ENCODE data around the gene ZNF630. TPM values are rescaled to one million over a fixed set of nuclear protein-coding genes. Genes with fewer than 3 reads are reported as not detected.
A peak's percentile ranks its signal among the peaks of the same experiment; 100 is the strongest.
"Not testable (repeated sequence)": the region's sequence is repeated elsewhere in the genome, so short reads cannot be mapped to it uniquely, and the experiment has no call there.

The ZNF630 gene
- total RNA-seq, 1 donor from 2014 or later, result 1.7 TPM

DNA sequence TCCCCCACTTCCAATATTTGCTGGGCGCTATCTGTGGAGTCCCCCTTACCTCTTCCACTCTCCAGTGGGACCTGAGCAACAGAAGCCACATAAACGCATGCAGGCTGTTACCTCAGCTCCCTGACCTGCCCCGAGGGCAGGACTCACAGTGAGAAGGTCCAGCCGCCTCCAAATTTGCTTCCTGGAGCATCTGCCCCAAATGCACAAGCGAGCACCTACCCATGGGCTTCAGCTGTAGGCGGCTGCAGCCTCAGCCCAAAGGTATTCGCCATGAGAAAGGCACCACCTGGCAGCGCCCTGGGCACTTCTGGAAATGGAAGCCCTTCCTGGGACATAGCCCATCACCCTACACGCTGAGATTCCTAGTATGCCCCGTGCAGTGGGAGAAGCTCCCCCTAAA is 41.2 kb downstream of the ZNF630 start:
- Mint-ChIP-seq H3K4me1 (ENCODE audit: unreplicated experiment) (no peaks in the 10 kb centered on the region), H3K27me3 (ENCODE audit: unreplicated experiment) (peaks cover 3% of the 10 kb centered on the region), H3K27ac (ENCODE audit: unreplicated experiment) (no peak overlapping the region), H3K9me3 (ENCODE audit: unreplicated experiment) (no peaks in the 10 kb centered on the region), H3K4me3 (ENCODE audit: unreplicated experiment) (no peak overlapping the region), H3K36me3 (ENCODE audit: low read depth, unreplicated experiment) (no peaks in the 10 kb centered on the region)
- TF ChIP-seq, protein P1, sequence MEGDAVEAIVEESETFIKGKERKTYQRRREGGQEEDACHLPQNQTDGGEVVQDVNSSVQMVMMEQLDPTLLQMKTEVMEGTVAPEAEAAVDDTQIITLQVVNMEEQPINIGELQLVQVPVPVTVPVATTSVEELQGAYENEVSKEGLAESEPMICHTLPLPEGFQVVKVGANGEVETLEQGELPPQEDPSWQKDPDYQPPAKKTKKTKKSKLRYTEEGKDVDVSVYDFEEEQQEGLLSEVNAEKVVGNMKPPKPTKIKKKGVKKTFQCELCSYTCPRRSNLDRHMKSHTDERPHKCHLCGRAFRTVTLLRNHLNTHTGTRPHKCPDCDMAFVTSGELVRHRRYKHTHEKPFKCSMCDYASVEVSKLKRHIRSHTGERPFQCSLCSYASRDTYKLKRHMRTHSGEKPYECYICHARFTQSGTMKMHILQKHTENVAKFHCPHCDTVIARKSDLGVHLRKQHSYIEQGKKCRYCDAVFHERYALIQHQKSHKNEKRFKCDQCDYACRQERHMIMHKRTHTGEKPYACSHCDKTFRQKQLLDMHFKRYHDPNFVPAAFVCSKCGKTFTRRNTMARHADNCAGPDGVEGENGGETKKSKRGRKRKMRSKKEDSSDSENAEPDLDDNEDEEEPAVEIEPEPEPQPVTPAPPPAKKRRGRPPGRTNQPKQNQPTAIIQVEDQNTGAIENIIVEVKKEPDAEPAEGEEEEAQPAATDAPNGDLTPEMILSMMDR (IDR thresholded peaks at IDR 0.05; ENCODE audit: unreplicated experiment), result no peak
- no peak for DNase-seq (ENCODE audit: low spot score)

DNA sequence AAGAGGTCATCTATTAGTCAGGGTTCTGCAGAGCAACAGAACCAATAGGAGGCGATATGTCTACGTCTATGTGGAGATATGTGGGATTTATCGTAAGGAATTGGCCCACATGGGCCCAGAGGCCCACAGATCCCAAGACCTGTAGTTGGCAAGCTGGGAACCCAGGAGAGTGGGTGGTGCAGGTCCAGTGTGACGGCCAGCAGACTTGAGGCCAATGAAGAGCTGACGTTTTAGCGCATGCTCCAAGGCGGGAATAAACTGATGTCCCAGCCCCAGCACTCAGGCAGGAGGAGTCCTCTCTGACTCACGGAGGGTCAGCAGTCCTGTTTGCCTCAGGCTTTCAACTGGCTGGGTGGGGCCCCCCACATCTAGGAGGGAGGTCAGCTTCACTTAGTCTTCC is 43.3 kb downstream of the ZNF630 start:
- Mint-ChIP-seq H3K27ac (ENCODE audit: unreplicated experiment) (no peak overlapping the region), H3K4me1 (ENCODE audit: unreplicated experiment) (no peaks in the 10 kb centered on the region), H3K27me3 (ENCODE audit: unreplicated experiment) (peaks cover 3% of the 10 kb centered on the region), H3K4me3 (ENCODE audit: unreplicated experiment) (no peak overlapping the region), H3K9me3 (ENCODE audit: unreplicated experiment) (no peaks in the 10 kb centered on the region), H3K36me3 (ENCODE audit: low read depth, unreplicated experiment) (no peaks in the 10 kb centered on the region)
- no peak for DNase-seq (ENCODE audit: low spot score)
- TF ChIP-seq, protein P1 (IDR thresholded peaks at IDR 0.05; ENCODE audit: unreplicated experiment), result no peak

DNA sequence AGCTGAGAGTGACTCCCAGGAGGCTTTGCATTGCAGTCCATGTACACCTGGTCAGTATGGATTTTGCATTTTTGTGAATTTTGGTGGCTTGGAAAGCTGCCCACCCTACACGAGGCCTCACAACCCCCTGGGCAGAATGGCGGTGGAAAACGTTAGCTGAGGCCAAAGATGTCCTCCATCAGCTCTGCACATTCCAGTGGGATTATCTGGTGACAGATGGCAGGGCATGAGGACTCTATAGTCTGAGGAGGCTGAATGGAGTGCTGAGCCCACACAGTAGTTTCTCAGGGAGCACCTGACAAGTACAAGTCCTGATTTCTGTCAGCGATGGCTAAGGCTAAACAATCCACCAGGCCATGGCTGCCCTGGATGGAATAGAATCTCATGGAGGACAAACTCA is 43.9 kb downstream of the ZNF630 start:
- not testable (repeated sequence) for H3K27me3 Mint-ChIP-seq (ENCODE audit: unreplicated experiment); H3K36me3 Mint-ChIP-seq (ENCODE audit: low read depth, unreplicated experiment); H3K4me3 Mint-ChIP-seq (ENCODE audit: unreplicated experiment); H3K4me1 Mint-ChIP-seq (ENCODE audit: unreplicated experiment); DNase-seq (ENCODE audit: low spot score); H3K9me3 Mint-ChIP-seq (ENCODE audit: unreplicated experiment); H3K27ac Mint-ChIP-seq (ENCODE audit: unreplicated experiment)

DNA sequence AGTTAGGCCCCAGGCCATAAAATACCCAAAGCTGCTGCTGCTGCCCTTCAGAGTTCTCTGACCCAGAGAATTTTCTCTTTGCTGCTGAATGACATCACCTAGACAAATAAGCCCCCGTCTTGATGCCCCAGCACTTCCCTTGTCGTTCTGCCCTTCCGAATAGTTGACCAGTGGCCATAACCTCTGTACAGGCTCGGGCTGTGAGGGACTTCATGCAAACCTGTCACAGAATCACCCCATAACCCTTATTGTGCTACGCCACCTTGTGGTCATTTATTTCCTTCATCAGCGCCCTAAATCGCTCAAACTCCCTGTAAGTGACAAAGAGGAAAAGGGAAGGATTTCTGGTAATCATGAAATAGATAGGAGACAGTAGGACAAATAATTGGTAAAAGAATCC is 45.9 kb downstream of the ZNF630 start:
- peak overlapping the region; percentile 61 for H3K27ac Mint-ChIP-seq (ENCODE audit: unreplicated experiment)

DNA sequence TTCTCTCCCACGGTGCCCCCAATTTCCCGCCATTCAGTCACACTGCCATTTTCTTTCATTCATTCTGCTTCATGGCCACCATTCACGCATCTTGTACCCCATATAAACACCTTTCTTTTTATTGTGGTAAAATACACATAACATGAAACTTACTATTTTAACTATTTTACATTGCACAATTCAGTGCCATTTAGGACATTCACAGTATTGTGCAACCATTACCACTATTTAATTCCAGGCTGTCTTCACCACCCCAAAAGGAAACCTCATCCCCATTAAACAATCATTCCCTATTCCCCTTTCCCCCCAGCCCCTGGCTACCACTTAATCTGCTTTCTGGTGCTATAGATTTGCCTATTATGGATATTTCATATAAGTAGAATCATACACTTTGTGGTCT is 48.7 kb downstream of the ZNF630 start:
- TF ChIP-seq, protein P1 (IDR thresholded peaks at IDR 0.05; ENCODE audit: unreplicated experiment), result no peak
- Mint-ChIP-seq H3K4me1 (ENCODE audit: unreplicated experiment) (no peaks in the 10 kb centered on the region), H3K36me3 (ENCODE audit: low read depth, unreplicated experiment) (no peaks in the 10 kb centered on the region), H3K27ac (ENCODE audit: unreplicated experiment) (no peak overlapping the region), H3K4me3 (ENCODE audit: unreplicated experiment) (peak overlapping the region; percentile 75), H3K9me3 (ENCODE audit: unreplicated experiment) (no peaks in the 10 kb centered on the region), H3K27me3 (ENCODE audit: unreplicated experiment) (peaks cover 7% of the 10 kb centered on the region)
- no peak for DNase-seq (ENCODE audit: low spot score)

More for the DNA sequence above, 45.9 kb downstream of the ZNF630 start:
- no peaks in the 10 kb centered on the region for H3K4me1 Mint-ChIP-seq (ENCODE audit: unreplicated experiment)
- peaks cover 7% of the 10 kb centered on the region for H3K27me3 Mint-ChIP-seq (ENCODE audit: unreplicated experiment)
- no peaks in the 10 kb centered on the region for H3K36me3 Mint-ChIP-seq (ENCODE audit: low read depth, unreplicated experiment)
- DNase-seq (ENCODE audit: low spot score), result peak; percentile 36
- H3K4me3 Mint-ChIP-seq (ENCODE audit: unreplicated experiment), result no peak overlapping the region
- TF ChIP-seq, protein P1 (IDR thresholded peaks at IDR 0.05; ENCODE audit: unreplicated experiment), result peak; percentile 48
- H3K9me3 Mint-ChIP-seq (ENCODE audit: unreplicated experiment), result no peaks in the 10 kb centered on the region

DNA sequence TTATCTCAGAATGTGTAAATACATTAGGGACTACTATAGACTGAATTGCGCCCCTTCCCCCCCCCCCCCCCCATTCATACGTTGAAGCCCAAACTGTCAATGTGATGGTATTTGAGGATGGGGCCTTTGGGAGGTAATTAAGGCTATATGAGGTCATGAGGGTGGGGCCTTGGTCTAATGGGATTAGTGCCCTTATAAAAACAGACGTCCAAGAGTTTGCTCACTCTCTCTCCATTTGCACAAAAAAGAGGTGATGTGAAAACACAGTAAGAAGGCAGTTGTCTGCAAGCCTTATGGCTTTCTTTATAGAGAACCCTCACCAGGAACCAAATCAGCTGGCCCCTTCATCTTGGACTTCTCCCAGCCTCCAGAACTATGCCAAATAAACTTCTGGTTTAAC is 49.3 kb downstream of the ZNF630 start:
- no peak for DNase-seq (ENCODE audit: low spot score)
- TF ChIP-seq, protein P1 (IDR thresholded peaks at IDR 0.05; ENCODE audit: unreplicated experiment), result no peak
- Mint-ChIP-seq H3K36me3 (ENCODE audit: low read depth, unreplicated experiment) (no peaks in the 10 kb centered on the region), H3K27me3 (ENCODE audit: unreplicated experiment) (peaks cover 7% of the 10 kb centered on the region), H3K4me3 (ENCODE audit: unreplicated experiment) (no peak overlapping the region), H3K4me1 (ENCODE audit: unreplicated experiment) (no peaks in the 10 kb centered on the region), H3K9me3 (ENCODE audit: unreplicated experiment) (no peaks in the 10 kb centered on the region), H3K27ac (ENCODE audit: unreplicated experiment) (no peak overlapping the region)
